ENCODE measurements around the gene APOC4.
"Not testable (repeated sequence)": the region's sequence is repeated elsewhere in the genome, so short reads cannot be mapped to it uniquely, and the experiment has no call there.

The APOC4 gene

GRCh38 chr19:44960906-44961728 is 19.1 kb downstream of the APOC4 start:
- no peak for DNase-seq

- DNase-seq, result no peak
These were observed 19.8 kb downstream of the APOC4 start for GRCh38 chr19:44961821-44962220.

- no peak for DNase-seq
These were observed 26.1 kb downstream of the APOC4 start for GRCh38 chr19:44968118-44968517.

- no peak for DNase-seq
These were observed 26.6 kb downstream of the APOC4 start for GRCh38 chr19:44968670-44969069.

- DNase-seq, result no peak
These were observed 27.4 kb downstream of the APOC4 start for GRCh38 chr19:44969437-44969836.

- not testable (repeated sequence) for DNase-seq
These were observed 29.4 kb downstream of the APOC4 start for GRCh38 chr19:44971451-44971850.

GRCh38 chr19:44972802-44973201 is 30.8 kb downstream of the APOC4 start:
- DNase-seq, result no peak

GRCh38 chr19:44973982-44974735 is 32.1 kb downstream of the APOC4 start:
- DNase-seq, result no peak

- no peak for DNase-seq
These were observed 32.8 kb downstream of the APOC4 start for GRCh38 chr19:44974857-44975256.

- no peak for DNase-seq
These were observed 33.4 kb downstream of the APOC4 start for GRCh38 chr19:44975444-44975843.

- no peak for DNase-seq
These were observed 42.0 kb downstream of the APOC4 start for GRCh38 chr19:44984005-44984404.

GRCh38 chr19:44985445-44985844 is 43.4 kb downstream of the APOC4 start:
- DNase-seq, result no peak

GRCh38 chr19:44986389-44986788 is 44.4 kb downstream of the APOC4 start:
- no peak for DNase-seq

- no peak for DNase-seq
These were observed 45.2 kb downstream of the APOC4 start for GRCh38 chr19:44987148-44987675.

- no peak for DNase-seq
These were observed 46.2 kb downstream of the APOC4 start for GRCh38 chr19:44988273-44988672.

GRCh38 chr19:44988896-44989556 is 47.0 kb downstream of the APOC4 start:
- DNase-seq, result no peak

- DNase-seq, result no peak
These were observed 48.4 kb downstream of the APOC4 start for GRCh38 chr19:44990459-44990858.

GRCh38 chr19:44990966-44991365 is 48.9 kb downstream of the APOC4 start:
- no peak for DNase-seq

GRCh38 chr19:44992336-44993163 is 50.5 kb downstream of the APOC4 start:
- no peak for DNase-seq

GRCh38 chr19:44993526-44993925 is 51.5 kb downstream of the APOC4 start:
- DNase-seq, result no peak

GRCh38 chr19:44993926-44994537 is 52.0 kb downstream of the APOC4 start:
- DNase-seq, result no peak
